Measurements from ENCODE around the gene MB. TPM values are rescaled to one million over a fixed set of nuclear protein-coding genes. Genes with fewer than 3 reads are reported as not detected.

The MB gene
- total RNA-seq, 1 experiment from 2014 or later: 1.5 TPM

DNA sequence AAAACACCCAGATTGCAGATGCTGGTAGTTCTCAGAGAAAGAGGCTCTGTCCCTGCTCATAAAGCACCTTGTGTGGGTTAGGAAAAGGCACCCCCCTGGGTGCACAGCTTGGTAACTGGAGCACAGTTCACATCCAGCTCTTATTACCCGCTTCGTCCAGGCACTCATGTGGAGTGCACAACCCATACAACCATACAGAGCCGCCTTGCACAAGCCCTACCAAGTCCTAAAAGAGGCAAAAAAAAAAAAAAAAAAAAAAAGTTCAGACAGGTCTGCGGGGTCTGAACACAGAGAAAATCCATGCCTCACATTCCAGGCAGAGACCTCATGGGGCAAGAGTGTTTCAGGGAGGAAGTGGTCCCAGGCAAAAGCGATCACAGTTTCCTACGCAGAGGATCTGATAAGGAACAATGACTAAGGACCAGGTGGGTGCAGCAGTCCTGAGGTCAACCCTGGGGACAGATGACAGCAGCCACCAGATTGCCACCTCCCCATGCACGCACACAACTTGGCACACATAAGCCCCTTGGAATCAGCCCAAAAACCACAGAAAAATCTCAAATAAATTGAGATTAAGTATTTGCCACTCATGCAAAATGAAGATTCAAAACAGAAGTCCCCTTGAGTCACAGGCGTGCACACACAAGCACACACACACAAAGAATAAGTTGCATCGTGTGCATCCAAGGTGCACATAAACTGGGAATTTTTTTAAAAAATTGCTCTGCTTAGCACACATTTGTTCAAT lies 12.3 kb downstream of the MB start:
- ChIA-PET POLR2A (no interaction called here), CTCF (no interaction called here), RAD21 (ENCODE audit: low non-redundant PET in 1 of 2, low total read pairs in 2 of 2, uncharacterized antibody in 2 of 2, unreplicated experiment in 2 of 2) (no interaction called here)
- no peaks in the 10 kb centered on the region for H4K20me1 ChIP-seq (ENCODE audit: insufficient read depth)
- peaks cover 6 to 21% of the 10 kb centered on the region in 2 experiments; a peak in 3 of 4 replicates for H3K4me1 ChIP-seq (ENCODE audit: control insufficient read depth in 1 of 2, insufficient read depth in 2 of 2, low read length in 2 of 2)
- H3K9ac ChIP-seq (ENCODE audit: low read length): no peak overlapping the region
- H2AFZ ChIP-seq (ENCODE audit: low read depth, low read length, poor library complexity, severe bottlenecking): no peak overlapping the region
- H3K36me3 ChIP-seq (ENCODE audit: control insufficient read depth in 1 of 2, insufficient read depth in 2 of 2, low read length in 2 of 2): no peaks in the 10 kb centered on the region
- peak; percentile 42; the same call in 1 of the 2 replicates for ATAC-seq
- no peak overlapping the region for H3K4me3 ChIP-seq (replicated peaks in 1 of 2; ENCODE audit: low read depth in 1 of 2, low read length in 2 of 2)
- intact Hi-C loops (cut with micrococcal nuclease): no loop called here
- H3K4me2 ChIP-seq (ENCODE audit: low read length): peak overlapping the region; percentile 50
- H3K27me3 ChIP-seq (ENCODE audit: insufficient read depth, low read length): no peaks in the 10 kb centered on the region
- no peaks in the 10 kb centered on the region for H3K9me3 ChIP-seq (ENCODE audit: control insufficient read depth in 1 of 2, insufficient read depth in 1 of 2, low read depth in 1 of 2, low read length in 2 of 2)
- no peak overlapping the region for H3K27ac ChIP-seq (ENCODE audit: low read depth, low read length)
- BruUV-seq (replicated peaks): no TSS peak
- no peaks in the 10 kb centered on the region for H3K79me2 ChIP-seq (ENCODE audit: insufficient read depth, low read length)
- TF ChIP-seq POLR2A (IDR thresholded peaks at IDR 0.05; ENCODE audit: borderline replicate concordance, extremely low read depth, insufficient read depth, insufficient read length): no peak
- TF ChIP-seq, protein P1, sequence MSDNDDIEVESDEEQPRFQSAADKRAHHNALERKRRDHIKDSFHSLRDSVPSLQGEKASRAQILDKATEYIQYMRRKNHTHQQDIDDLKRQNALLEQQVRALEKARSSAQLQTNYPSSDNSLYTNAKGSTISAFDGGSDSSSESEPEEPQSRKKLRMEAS (IDR thresholded peaks at IDR 0.05): no peak
- TF ChIP-seq RAD21 (IDR thresholded peaks at IDR 0.05; ENCODE audit: low read depth): no peak
- no peak for TF ChIP-seq SRF (IDR thresholded peaks at IDR 0.05; ENCODE audit: low read depth)
- TF ChIP-seq EZH2 (IDR thresholded peaks at IDR 0.05): no peak
- TF ChIP-seq SIN3A (IDR thresholded peaks at IDR 0.05; ENCODE audit: low read depth): no peak
- no peak for TF ChIP-seq EGR1 (IDR thresholded peaks at IDR 0.05; ENCODE audit: low read depth)
- no peak for TF ChIP-seq CBX3 (IDR thresholded peaks at IDR 0.05; ENCODE audit: low read depth)
- TF ChIP-seq EZH2phosphoT487 (IDR thresholded peaks at IDR 0.05; ENCODE audit: borderline replicate concordance): no peak
- TF ChIP-seq, protein P2, sequence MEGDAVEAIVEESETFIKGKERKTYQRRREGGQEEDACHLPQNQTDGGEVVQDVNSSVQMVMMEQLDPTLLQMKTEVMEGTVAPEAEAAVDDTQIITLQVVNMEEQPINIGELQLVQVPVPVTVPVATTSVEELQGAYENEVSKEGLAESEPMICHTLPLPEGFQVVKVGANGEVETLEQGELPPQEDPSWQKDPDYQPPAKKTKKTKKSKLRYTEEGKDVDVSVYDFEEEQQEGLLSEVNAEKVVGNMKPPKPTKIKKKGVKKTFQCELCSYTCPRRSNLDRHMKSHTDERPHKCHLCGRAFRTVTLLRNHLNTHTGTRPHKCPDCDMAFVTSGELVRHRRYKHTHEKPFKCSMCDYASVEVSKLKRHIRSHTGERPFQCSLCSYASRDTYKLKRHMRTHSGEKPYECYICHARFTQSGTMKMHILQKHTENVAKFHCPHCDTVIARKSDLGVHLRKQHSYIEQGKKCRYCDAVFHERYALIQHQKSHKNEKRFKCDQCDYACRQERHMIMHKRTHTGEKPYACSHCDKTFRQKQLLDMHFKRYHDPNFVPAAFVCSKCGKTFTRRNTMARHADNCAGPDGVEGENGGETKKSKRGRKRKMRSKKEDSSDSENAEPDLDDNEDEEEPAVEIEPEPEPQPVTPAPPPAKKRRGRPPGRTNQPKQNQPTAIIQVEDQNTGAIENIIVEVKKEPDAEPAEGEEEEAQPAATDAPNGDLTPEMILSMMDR (IDR thresholded peaks at IDR 0.05 in 2 of 3, conservative IDR thresholded peaks at IDR 0.05 in 1 of 3; ENCODE audit: borderline replicate concordance in 1 of 3, insufficient read depth in 1 of 3, low read depth in 2 of 3, low read length in 2 of 3): no peak
- TF ChIP-seq, protein P3, sequence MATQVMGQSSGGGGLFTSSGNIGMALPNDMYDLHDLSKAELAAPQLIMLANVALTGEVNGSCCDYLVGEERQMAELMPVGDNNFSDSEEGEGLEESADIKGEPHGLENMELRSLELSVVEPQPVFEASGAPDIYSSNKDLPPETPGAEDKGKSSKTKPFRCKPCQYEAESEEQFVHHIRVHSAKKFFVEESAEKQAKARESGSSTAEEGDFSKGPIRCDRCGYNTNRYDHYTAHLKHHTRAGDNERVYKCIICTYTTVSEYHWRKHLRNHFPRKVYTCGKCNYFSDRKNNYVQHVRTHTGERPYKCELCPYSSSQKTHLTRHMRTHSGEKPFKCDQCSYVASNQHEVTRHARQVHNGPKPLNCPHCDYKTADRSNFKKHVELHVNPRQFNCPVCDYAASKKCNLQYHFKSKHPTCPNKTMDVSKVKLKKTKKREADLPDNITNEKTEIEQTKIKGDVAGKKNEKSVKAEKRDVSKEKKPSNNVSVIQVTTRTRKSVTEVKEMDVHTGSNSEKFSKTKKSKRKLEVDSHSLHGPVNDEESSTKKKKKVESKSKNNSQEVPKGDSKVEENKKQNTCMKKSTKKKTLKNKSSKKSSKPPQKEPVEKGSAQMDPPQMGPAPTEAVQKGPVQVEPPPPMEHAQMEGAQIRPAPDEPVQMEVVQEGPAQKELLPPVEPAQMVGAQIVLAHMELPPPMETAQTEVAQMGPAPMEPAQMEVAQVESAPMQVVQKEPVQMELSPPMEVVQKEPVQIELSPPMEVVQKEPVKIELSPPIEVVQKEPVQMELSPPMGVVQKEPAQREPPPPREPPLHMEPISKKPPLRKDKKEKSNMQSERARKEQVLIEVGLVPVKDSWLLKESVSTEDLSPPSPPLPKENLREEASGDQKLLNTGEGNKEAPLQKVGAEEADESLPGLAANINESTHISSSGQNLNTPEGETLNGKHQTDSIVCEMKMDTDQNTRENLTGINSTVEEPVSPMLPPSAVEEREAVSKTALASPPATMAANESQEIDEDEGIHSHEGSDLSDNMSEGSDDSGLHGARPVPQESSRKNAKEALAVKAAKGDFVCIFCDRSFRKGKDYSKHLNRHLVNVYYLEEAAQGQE (IDR thresholded peaks at IDR 0.05; ENCODE audit: low read depth): no peak
- TF ChIP-seq ELF1 (IDR thresholded peaks at IDR 0.05; ENCODE audit: borderline replicate concordance, low read depth): no peak
- TF ChIP-seq SP1 (IDR thresholded peaks at IDR 0.05; ENCODE audit: low read depth): no peak
- DNase-seq (ENCODE audit: low read depth, low spot score): no peak
- H3K9me2 ChIP-seq (ENCODE audit: insufficient read depth): no peaks in the 10 kb centered on the region
